Panc1 (cell line): ENCODE results near the gene TNFRSF1B.

Source experiments
- CTCF ChIP-seq: fragments of 450-650 bp; IDR thresholded peaks from 2 replicates; pipeline ENCODE4 v1.5.1; 2017; ENCODE audit warnings: mild to moderate bottlenecking
- POLR2AphosphoS5 ChIP-seq: IDR thresholded peaks from 2 replicates; pipeline ENCODE4 v1.6.1; 2012; ENCODE audit warnings: mild to moderate bottlenecking, low read depth, low read length, moderate library complexity

- TF ChIP-seq CTCF = no peak
- no peak for TF ChIP-seq POLR2AphosphoS5
Measured at GRCh38 chr1:12170263-12170671, 3.5 kb downstream of the TNFRSF1B start.
